ENCODE measurements around the gene RAB9A. TPM values are rescaled to one million over a fixed set of nuclear protein-coding genes. Genes with fewer than 3 reads are reported as not detected.
A peak's percentile ranks its signal among the peaks of the same experiment; 100 is the strongest.
"Not testable (repeated sequence)": the region's sequence is repeated elsewhere in the genome, so short reads cannot be mapped to it uniquely, and the experiment has no call there.

The RAB9A gene
- polyA plus RNA-seq, 3 donors: 23.2 to 24.9 (median 24.3) TPM

DNA sequence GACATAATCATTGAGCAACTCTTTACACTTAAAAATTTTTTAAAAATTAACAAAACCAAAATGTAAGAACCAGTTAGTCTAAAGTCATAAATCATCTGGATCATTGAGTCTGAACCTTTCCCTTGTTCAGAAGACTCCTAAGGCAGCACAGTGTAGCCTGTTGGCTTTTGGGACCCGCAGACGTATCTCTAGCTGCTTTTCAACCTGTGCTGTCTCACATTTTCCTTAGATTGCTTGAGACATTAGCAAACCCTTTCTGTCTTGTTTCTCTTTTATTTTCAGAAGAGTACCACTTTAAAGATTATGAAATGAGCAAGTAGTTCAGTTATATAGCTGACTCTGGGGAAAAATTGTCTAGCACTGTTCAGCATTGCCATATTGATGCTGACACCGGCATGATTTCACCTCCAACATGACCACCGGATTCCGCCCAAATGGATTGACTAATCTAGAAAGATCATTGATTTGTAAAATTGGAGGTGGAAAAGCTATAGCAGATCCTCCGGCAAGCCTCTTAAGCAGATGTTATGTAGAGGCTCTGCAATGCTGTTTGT, 27.1 kb upstream of the RAB9A start:
- DNase-seq: no peak

DNA sequence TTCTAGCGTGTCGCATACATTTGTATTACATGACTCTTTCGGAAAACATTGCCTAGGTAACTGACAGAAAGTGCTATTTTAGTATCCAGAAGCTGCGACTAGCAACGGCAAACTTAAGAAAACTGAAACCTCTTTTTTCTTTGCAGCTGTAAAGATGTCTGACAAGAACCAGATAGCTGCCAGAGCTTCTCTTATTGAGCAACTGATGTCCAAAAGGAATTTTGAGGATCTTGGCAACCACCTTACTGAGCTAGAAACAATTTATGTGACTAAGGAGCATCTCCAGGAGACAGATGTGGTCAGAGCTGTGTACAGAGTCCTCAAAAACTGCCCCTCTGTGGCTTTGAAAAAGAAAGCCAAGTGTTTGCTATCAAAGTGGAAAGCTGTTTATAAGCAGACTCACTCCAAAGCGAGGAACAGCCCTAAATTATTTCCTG, 26.6 kb upstream of the RAB9A start:
- no peak for DNase-seq

DNA sequence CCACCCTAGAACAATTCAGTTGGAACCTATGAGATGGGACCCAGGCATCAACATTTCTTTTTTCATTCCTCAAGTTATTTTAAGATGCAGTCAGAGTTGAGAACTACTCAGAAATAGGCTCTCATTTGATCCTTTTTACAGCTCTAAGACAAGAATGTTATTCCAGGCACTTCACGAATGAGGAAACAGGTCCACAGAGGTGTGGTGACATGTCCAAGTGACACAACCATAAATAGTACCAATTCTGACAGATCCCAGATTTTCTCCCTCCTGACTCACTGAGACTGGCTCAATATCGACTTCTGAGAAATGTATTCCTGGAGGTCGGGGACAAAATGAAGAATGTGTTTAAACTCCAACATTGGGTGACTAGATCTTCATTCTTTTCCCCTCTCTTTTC, 24.9 kb upstream of the RAB9A start:
- no peak for DNase-seq

- no peak for DNase-seq
Observed at GRCh38 chrX:13666836-13667235, 22.1 kb upstream of the RAB9A start.

DNA sequence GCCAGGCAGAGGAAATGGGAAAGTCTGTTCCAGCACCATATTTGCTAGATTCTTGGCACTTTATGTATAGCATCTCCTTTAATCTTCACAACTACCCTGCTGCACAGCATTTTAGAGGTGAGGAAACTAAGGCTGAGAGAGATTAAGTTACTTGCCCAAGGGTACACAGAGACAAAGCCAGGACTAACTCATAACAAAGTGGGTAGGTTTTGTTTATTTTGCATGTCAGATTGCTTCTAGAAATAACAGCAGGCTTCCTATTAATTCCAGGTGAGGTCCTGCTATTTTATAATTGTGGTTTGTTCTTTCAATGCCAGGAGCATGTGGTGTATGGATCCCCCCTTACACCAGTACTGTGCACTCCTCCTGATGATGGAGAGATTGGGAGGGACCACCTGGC, 21.0 kb upstream of the RAB9A start:
- DNase-seq: no peak

- DNase-seq: peak; percentile 43
Observed at GRCh38 chrX:13669246-13669737, 19.6 kb upstream of the RAB9A start.

GRCh38 chrX:13669755-13670154, 19.2 kb upstream of the RAB9A start:
- DNase-seq: not testable (repeated sequence)

- DNase-seq: no peak
Observed at GRCh38 chrX:13670197-13670596, 18.7 kb upstream of the RAB9A start.

GRCh38 chrX:13673016-13673415, 15.9 kb upstream of the RAB9A start:
- no peak for DNase-seq

DNA sequence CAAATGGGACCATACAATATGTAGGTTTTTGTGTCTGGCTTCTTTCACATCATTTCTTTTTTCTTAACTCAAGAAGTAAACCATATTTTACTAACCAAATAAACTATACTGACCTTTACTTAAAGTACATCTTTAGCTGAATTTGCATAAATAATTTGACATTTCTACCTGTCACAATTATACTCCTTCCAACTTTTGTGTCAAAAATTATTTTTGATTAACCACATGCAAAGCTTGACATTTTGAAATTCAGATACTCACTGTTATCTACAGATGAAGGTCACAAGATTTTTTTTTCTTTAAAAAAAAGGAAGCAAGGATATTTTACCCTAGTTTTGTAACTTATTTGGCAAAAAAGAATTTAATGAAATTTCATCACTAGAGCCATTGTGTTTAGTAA, 12.0 kb upstream of the RAB9A start:
- DNase-seq: no peak

- not testable (repeated sequence) for DNase-seq
Observed at GRCh38 chrX:13679700-13680099, 9.2 kb upstream of the RAB9A start.

DNA sequence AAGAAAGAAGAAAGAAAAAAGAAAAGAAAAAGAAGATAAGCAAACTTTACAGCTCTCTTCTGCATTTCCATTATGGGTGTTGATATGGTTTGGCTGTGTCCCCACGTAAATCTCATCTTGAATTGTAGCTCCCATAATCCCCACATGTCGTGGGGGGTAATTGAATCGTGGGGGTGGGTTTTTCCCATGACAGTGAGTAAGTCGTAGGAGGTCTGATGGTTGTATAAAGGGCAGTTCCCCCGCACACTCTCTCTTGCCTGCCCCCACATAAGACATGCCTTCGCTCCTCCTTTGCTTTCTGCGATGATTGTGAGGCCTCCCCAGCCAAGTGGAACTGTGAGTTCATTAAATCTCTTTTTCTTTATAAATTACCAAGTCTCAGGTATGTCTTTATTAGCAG, 7.3 kb upstream of the RAB9A start:
- DNase-seq: no peak

DNA sequence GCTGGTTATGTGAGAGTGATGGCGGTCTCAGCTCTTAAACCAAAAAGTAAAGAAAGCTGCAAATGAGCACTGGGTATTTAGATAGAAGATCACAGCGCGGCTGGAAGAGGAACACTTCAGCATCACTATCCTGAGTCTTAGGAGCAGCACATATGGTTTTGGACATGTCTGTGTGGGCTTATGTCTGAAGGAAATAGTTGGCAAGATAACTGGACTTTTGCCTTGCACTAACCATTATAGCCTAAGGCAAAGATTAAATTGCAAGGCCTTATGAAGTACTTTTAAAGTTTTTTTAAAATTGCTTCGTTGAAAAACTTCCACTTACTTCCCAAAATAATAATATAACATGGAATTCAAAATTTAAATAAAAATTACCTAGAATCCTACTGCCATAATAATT, 4.6 kb upstream of the RAB9A start:
- no peak for DNase-seq

- no peak for DNase-seq
Observed at GRCh38 chrX:13685126-13685763, 3.7 kb upstream of the RAB9A start.

DNA sequence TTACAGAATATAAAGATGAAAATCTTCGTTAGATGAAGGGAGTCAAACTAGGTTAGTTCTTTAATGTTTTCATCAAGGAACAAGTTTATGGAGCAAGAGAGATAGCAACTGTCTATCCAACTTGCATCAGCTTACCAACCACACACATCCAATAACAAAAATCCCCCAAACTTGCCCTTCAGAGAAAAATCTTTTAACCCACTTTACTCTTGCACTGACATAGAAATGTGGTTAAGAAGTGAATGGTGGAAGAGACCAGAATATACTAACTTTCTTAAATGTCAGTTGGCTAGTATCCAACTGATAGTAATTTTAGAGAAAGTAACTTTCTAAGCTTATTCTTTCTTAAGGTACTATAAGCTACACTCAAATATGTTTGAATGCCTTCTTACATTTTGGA, 1.7 kb upstream of the RAB9A start:
- no peak for DNase-seq

DNA sequence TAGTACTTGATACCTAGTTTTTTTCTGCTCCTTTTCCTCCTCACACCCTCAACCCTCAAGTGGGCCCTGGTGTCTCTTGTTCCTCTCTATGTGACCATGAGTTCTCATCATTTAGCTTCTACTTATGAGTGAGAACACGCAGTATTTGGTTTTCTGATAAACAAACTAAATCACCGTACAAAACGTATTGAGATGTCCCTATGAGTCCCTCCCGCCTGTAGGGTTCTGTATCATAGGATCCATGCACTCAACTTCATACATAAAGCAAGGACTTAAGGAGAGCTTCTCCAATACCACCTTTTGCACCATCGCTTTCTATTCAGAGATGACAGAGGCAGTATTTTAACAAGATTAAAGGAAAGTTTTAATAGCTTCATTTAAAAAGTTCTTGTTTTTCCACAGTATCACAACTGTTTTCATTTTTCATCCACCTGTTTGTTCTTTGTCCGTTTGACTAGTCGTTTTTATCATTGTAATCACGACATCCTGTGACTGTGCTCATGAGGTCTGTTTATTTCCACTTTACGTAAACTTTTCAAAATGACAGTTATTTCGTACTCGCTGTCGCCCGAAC, 457 bp upstream of the RAB9A start:
- no peak for DNase-seq

DNA sequence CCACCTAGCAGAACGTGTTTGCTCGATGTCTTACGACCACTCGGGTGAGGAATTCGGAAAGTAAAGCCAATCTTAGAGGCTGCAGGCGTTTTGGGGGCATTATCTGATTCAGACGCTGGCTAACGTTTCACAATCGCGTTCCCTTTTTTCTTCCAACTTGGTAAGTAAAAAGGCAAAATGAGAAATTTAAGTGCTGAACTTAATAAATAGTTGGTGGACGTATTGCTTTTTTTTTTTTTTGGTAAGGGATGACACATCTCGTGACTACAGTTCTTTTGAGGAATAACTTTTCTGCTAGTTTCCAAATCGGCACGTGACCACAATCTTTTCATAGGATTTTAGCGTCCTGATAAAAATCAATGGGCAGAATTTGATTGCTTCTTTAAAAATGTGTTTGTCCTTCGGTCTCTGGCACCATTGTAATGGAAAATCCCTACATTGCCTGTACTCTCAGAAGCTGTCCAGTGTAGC, 848 bp downstream of the RAB9A start:
- DNase-seq: peak; percentile 19

GRCh38 chrX:13690836-13691235, 1.9 kb downstream of the RAB9A start:
- no peak for DNase-seq

- DNase-seq: no peak
Observed at GRCh38 chrX:13691841-13692371, 3.0 kb downstream of the RAB9A start.

- no peak for DNase-seq
Observed at GRCh38 chrX:13692771-13693231, 3.9 kb downstream of the RAB9A start.

GRCh38 chrX:13693341-13693961, 4.5 kb downstream of the RAB9A start:
- no peak for DNase-seq

DNA sequence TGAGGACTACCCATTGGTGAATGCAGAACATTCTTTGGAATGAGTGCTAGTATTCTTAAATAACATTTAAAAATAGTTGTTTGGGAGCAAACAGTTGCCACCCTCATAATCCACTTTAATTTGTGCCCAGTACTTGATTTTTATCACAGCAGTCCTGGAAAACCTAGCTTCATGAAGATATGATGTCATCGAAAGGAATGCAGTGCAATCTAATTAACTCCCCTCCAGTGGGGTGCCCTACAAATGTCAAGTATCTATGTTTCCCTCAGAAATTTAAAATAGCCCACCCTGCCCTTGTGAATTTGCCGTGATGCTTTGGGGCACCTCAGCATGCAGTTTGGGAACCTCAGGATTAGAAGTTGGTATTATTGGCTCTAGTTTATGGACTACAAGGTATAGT, 5.4 kb downstream of the RAB9A start:
- DNase-seq: no peak

DNA sequence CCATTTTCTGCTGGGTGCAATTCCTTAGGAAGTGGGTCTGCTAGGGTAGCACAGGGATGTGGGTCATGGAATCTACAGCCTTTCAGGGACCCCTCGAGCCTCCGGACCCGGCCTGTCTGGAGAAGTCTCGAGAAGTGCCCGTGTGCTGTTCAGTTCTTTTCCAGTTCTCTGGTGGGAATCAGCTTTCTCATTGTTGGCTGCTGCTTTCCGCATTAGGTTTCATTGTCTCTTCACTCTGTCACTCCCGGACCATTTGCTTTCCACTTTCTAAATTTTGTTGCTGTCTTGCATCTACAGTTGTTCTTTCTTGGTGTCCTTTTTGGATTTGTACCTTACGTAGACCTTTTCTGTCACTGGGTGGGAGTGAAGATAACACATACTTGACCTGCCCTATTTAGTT, 6.1 kb downstream of the RAB9A start:
- no peak for DNase-seq

Measured in renal pelvis (tissue), 4 donors.